H9 (cell line): ENCODE measurements around the gene LSMEM2. TPM values are rescaled to one million over a fixed set of nuclear protein-coding genes. Genes with fewer than 3 reads are reported as not detected.
A peak's percentile ranks its signal among the peaks of the same experiment; 100 is the strongest.

Experiments used
- DNase-seq: peaks from one replicate; pipeline ENCODE4 v3.0.0-alpha.2; 2017
- H2AFZ ChIP-seq: one replicate; pipeline ENCODE4 v1.6.1; 2013; ENCODE audit warnings: mild to moderate bottlenecking, low read length, control low read depth, moderate library complexity
- H2AK5ac ChIP-seq: 2 replicates; pipeline ENCODE4 v1.6.1; 2013; ENCODE audit warnings: low read length, control low read depth, mixed read lengths; ENCODE audit not compliant: insufficient read length
- H2BK120ac ChIP-seq: one replicate; pipeline ENCODE4 v1.6.1; 2013; ENCODE audit warnings: low read depth, mild to moderate bottlenecking, low read length, control low read depth, inconsistent platforms; ENCODE audit not compliant: poor library complexity, severe bottlenecking
- H2BK12ac ChIP-seq: 2 replicates; pipeline ENCODE4 v1.6.1; 2013; ENCODE audit warnings: low read length, control low read depth, mixed read lengths, low read depth; ENCODE audit not compliant: insufficient read length
- H2BK15ac ChIP-seq: 2 replicates; pipeline ENCODE4 v1.6.1; 2013; ENCODE audit warnings: low read depth, low read length, control low read depth
- H2BK20ac ChIP-seq: one replicate; pipeline ENCODE4 v1.6.1; 2013; ENCODE audit warnings: low read depth, mild to moderate bottlenecking, low read length, control low read depth, inconsistent platforms; ENCODE audit not compliant: poor library complexity, severe bottlenecking
- H2BK5ac ChIP-seq: 2 replicates; pipeline ENCODE4 v1.6.1; 2013; ENCODE audit warnings: low read length, control low read depth, mixed read lengths; ENCODE audit not compliant: insufficient read length
- H3K14ac ChIP-seq: 2 replicates; pipeline ENCODE4 v1.6.1; 2013; ENCODE audit warnings: low read length, control low read depth; ENCODE audit not compliant: insufficient read depth
- H3K18ac ChIP-seq: 2 replicates; pipeline ENCODE4 v1.6.1; 2013; ENCODE audit warnings: low read depth, mild to moderate bottlenecking, mixed read lengths, low read length, control low read depth; ENCODE audit not compliant: insufficient read length
- H3K23ac ChIP-seq: 2 replicates; pipeline ENCODE4 v1.6.1; 2013; ENCODE audit warnings: low read length, control low read depth, mixed read lengths, low read depth; ENCODE audit not compliant: insufficient read length
- H3K23me2 ChIP-seq: 2 replicates; pipeline ENCODE4 v1.6.1; 2013; ENCODE audit warnings: low read depth, mild to moderate bottlenecking, mixed read lengths, low read length, control low read depth; ENCODE audit not compliant: insufficient read length, poor library complexity, severe bottlenecking
- H3K27ac ChIP-seq: 2 replicates; pipeline ENCODE4 v1.5.1; 2013; ENCODE audit warnings: low read length, control low read depth, mixed read lengths, low read depth; ENCODE audit not compliant: insufficient read length
- H3K27me3 ChIP-seq: 2 replicates; pipeline ENCODE4 v1.6.1; 2013; ENCODE audit warnings: low read length, control low read depth, inconsistent platforms; ENCODE audit not compliant: insufficient read depth
- H3K4ac ChIP-seq: 2 replicates; pipeline ENCODE4 v1.6.1; 2013; ENCODE audit warnings: low read depth, mild to moderate bottlenecking, control low read depth, inconsistent platforms, low read length, moderate library complexity
- H3K4me1 ChIP-seq: 2 replicates; pipeline ENCODE4 v1.6.1; 2013; ENCODE audit warnings: low read length, control low read depth, inconsistent platforms; ENCODE audit not compliant: insufficient read depth
- H3K4me2 ChIP-seq: 2 replicates; pipeline ENCODE4 v1.6.1; 2013; ENCODE audit warnings: low read length, control low read depth, mixed read lengths; ENCODE audit not compliant: insufficient read length, insufficient read depth
- H3K56ac ChIP-seq: 2 replicates; pipeline ENCODE4 v1.6.1; 2013; ENCODE audit warnings: low read depth, mild to moderate bottlenecking, mixed read lengths, low read length, control low read depth; ENCODE audit not compliant: insufficient read length
- H3K79me1 ChIP-seq: 2 replicates; pipeline ENCODE4 v1.6.1; 2013; ENCODE audit warnings: low read depth, mild to moderate bottlenecking, moderate library complexity, low read length, control low read depth, inconsistent platforms; ENCODE audit not compliant: insufficient read depth, poor library complexity, severe bottlenecking
- H3K79me2 ChIP-seq: 2 replicates; pipeline ENCODE4 v1.6.1; 2013; ENCODE audit warnings: low read length, control low read depth, inconsistent platforms; ENCODE audit not compliant: insufficient read depth
- H3K9ac ChIP-seq: 2 replicates; pipeline ENCODE4 v1.6.1; 2013; ENCODE audit warnings: low read length, control low read depth, mixed read lengths; ENCODE audit not compliant: insufficient read length; ENCODE audit errors: extremely low read depth
- H3K9me3 ChIP-seq: one replicate; pipeline ENCODE4 v1.6.1; 2013; ENCODE audit warnings: low read depth, low read length, inconsistent platforms; ENCODE audit not compliant: control insufficient read depth
- H3T11ph ChIP-seq: one replicate; pipeline ENCODE4 v1.6.1; 2013; ENCODE audit warnings: mild to moderate bottlenecking, low read length, control low read depth, inconsistent platforms
- H4K20me1 ChIP-seq: one replicate; pipeline ENCODE4 v1.6.1; 2013; ENCODE audit not compliant: control insufficient read depth, insufficient read length, insufficient read depth
- H4K5ac ChIP-seq: 2 replicates; pipeline ENCODE4 v1.6.1; 2013; ENCODE audit warnings: low read depth, mild to moderate bottlenecking, mixed read lengths, low read length, control low read depth; ENCODE audit not compliant: insufficient read length
- H4K8ac ChIP-seq: replicated peaks from 2 replicates; pipeline ENCODE4 v1.6.1; 2013; ENCODE audit warnings: low read length, control low read depth, mixed read lengths, low read depth; ENCODE audit not compliant: insufficient read length
- H4K91ac ChIP-seq: 2 replicates; pipeline ENCODE4 v1.6.1; 2013; ENCODE audit warnings: low read depth, mild to moderate bottlenecking, moderate library complexity, mixed read lengths, low read length, control low read depth; ENCODE audit not compliant: insufficient read length
- H3K27ac Mint-ChIP-seq, 3 experiments: 2 replicates in 2 of 3; 3 replicates in 1 of 3; pipeline ENCODE4 v1.8.0; 2020 to 2021; ENCODE audit warnings: mixed read lengths in 3 of 3, mild to moderate bottlenecking in 1 of 3, moderate library complexity in 1 of 3
- H3K27me3 Mint-ChIP-seq: 2 replicates; pipeline ENCODE4 v1.8.0; 2021; ENCODE audit warnings: low read depth, mild to moderate bottlenecking, moderate library complexity, mixed read lengths
- H3K36me3 Mint-ChIP-seq, 3 experiments: 2 replicates in 2 of 3; 3 replicates in 1 of 3; pipeline ENCODE4 v1.8.0; 2020 to 2021; ENCODE audit warnings: low read depth in 3 of 3, mixed read lengths in 3 of 3; ENCODE audit not compliant: insufficient read depth in 1 of 3
- H3K4me1 Mint-ChIP-seq, 2 experiments: 2 replicates each; pipeline ENCODE4 v1.8.0; 2020; ENCODE audit warnings: mixed read lengths in 2 of 2
- H3K4me3 Mint-ChIP-seq, 2 experiments: 2 replicates in 1 of 2; 3 replicates in 1 of 2; pipeline ENCODE4 v1.8.0; 2020 to 2021; ENCODE audit warnings: mild to moderate bottlenecking in 2 of 2, mixed read lengths in 2 of 2, moderate library complexity in 1 of 2
- H3K9me3 Mint-ChIP-seq, 2 experiments: 2 replicates in 1 of 2; 3 replicates in 1 of 2; pipeline ENCODE4 v1.8.0; 2020; ENCODE audit warnings: mild to moderate bottlenecking in 2 of 2, mixed read lengths in 2 of 2, moderate library complexity in 1 of 2
- WGBS: extraction: QIAGEN DNeasy Blood & Tissue Kit; methylation state at CpG from one replicate; pipeline ENCODE4 v1.1.7; 2013; ENCODE audit warnings: missing lambda C conversion rate, low lambda C conversion rate, mixed read lengths; ENCODE audit not compliant: insufficient read length; ENCODE audit errors: extremely low coverage; 5-methylcytosine and 5-hydroxymethylcytosine counted together
- total RNA-seq: library from RNA; stranded (reverse); gene quantifications from 2 replicates; pipeline ENCODE4 v1.2.1, GENCODE V29; 2021
- TF ChIP-seq, protein P1 (sequence below): fragments of 200-600 bp; sonication (generic); conservative IDR thresholded peaks from 3 replicates; pipeline ENCODE4 v1.8.0; 2021; ENCODE audit warnings: antibody characterized with exemption, mild to moderate bottlenecking

Gene LSMEM2
- total RNA-seq, 1 experiment from 2014 or later = 0.50 TPM

DNA sequence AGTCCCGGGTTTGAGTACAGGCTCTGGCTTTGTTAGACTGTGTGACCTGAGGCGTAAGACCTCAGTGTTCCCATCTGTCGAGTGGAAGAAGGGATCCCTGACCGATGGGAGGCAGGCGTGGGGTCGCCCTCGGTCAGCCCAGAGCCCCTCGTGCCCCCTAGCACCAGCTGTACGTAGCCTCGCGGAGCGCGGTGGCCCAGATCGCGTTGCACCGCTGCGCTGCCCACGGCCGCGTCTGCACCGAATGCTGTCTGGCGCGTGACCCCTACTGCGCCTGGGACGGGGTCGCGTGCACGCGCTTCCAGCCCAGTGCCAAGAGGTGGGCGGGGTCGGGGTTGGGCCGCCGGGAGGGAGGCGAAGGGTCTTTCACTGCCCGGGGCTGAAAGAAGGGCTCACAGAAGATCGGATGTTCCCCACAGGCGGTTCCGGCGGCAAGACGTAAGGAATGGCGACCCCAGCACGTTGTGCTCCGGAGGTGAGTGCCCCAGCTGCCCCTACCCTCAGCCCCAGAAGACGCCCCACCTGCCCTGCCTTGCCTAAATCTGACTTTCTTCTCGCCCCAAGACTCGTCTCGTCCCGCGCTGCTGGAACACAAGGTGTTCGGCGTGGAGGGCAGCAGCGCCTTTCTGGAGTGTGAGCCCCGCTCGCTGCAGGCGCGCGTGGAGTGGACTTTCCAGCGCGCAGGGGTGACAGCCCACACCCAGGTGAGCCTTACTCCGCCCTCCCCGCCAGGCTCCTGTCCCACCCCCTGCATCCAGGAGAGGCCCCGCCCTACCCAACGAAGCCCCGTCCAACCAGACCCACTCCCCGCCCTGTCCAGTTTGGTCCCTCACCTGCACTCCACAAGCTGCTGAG, 3.5 kb upstream of the LSMEM2 start:
- Histone ChIP-seq H4K20me1 (no peaks in the 10 kb centered on the region), H4K91ac (no peak overlapping the region), H3K4me2 (peak overlapping the region; percentile 31), H2BK120ac (no peak overlapping the region), H3K56ac (no peak overlapping the region), H3K9me3 (no peaks in the 10 kb centered on the region), H3K23ac (no peak overlapping the region), H3K79me1 (no peaks in the 10 kb centered on the region), H2AK5ac (no peak overlapping the region), H3K27ac (no peak overlapping the region), H2AFZ (no peak overlapping the region), H3K27me3 (peaks cover 16% of the 10 kb centered on the region; the same call in 1 of the 2 replicates), H3K4ac (no peak overlapping the region), H3K23me2 (peaks cover 10% of the 10 kb centered on the region), H4K8ac (no peak overlapping the region), H2BK20ac (no peak overlapping the region), H3K79me2 (no peaks in the 10 kb centered on the region), H3T11ph (no peak overlapping the region), H4K5ac (no peak overlapping the region), H2BK5ac (no peak overlapping the region), H2BK12ac (no peak overlapping the region), H3K18ac (peak overlapping the region; percentile 3), H3K14ac (no peak overlapping the region), H3K4me1 (no peaks in the 10 kb centered on the region), H2BK15ac (no peak overlapping the region), H3K9ac (no peak overlapping the region)
- TF ChIP-seq, protein P1, sequence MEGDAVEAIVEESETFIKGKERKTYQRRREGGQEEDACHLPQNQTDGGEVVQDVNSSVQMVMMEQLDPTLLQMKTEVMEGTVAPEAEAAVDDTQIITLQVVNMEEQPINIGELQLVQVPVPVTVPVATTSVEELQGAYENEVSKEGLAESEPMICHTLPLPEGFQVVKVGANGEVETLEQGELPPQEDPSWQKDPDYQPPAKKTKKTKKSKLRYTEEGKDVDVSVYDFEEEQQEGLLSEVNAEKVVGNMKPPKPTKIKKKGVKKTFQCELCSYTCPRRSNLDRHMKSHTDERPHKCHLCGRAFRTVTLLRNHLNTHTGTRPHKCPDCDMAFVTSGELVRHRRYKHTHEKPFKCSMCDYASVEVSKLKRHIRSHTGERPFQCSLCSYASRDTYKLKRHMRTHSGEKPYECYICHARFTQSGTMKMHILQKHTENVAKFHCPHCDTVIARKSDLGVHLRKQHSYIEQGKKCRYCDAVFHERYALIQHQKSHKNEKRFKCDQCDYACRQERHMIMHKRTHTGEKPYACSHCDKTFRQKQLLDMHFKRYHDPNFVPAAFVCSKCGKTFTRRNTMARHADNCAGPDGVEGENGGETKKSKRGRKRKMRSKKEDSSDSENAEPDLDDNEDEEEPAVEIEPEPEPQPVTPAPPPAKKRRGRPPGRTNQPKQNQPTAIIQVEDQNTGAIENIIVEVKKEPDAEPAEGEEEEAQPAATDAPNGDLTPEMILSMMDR = no peak
- Mint-ChIP-seq H3K4me3 (peak overlapping the region; percentile 57 to 78), H3K4me1 (peaks cover 27 to 34% of the 10 kb centered on the region in 2 experiments), H3K36me3 (no peaks in the 10 kb centered on the region; a peak in 1 of 7 replicates), H3K9me3 (no peaks in the 10 kb centered on the region; a peak in 1 of 5 replicates), H3K27ac (no peak overlapping the region; a peak in 1 of 7 replicates), H3K27me3 (peaks cover 59% of the 10 kb centered on the region)
- WGBS = no CpG with 5 or more reads among the region's 65 CpGs
- peak; percentile 68 for DNase-seq
